Esophagus squamous epithelium (tissue), 4 donors: Measurements from ENCODE around the gene TEC.

Source experiments
- POLR2A ChIP-seq, 4 donors: fragments of 450-650 bp; IDR thresholded peaks; one replicate each; pipeline ENCODE4 v1.6.1; 2017; ENCODE audit warnings: antibody characterized with exemption in 4 of 4, mild to moderate bottlenecking in 4 of 4, moderate library complexity in 3 of 4
- TF ChIP-seq, protein P1 (sequence below), 6 experiments: fragments of 450-650 bp in 4 of 6; fragments of 200-600 bp in 2 of 6; sonication (generic) in 2 of 6; IDR thresholded peaks; one replicate each; pipeline ENCODE4 v1.5.1; 2016 to 2019; ENCODE audit warnings: antibody characterized with exemption in 6 of 6, mild to moderate bottlenecking in 4 of 6, moderate library complexity in 4 of 6

DNA sequence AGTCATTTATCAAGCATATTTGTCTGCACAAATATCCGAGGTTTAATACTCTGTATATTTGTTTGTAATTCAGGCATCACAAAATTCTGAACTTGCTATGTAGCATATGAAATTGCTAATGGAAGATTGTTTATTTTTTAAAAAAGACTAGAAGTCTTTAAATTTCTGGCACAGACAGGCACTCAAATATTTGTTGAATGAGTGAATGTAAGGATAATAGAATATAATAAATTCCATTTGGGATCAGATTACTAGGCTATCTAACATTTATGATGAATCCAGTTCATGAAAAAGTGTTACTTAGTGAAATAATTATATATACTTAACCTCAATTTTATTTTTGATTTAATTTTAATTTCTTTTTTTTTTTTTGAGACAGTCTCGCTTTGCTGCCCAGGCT lies 30.4 kb upstream of the TEC start:
- TF ChIP-seq, protein P1, sequence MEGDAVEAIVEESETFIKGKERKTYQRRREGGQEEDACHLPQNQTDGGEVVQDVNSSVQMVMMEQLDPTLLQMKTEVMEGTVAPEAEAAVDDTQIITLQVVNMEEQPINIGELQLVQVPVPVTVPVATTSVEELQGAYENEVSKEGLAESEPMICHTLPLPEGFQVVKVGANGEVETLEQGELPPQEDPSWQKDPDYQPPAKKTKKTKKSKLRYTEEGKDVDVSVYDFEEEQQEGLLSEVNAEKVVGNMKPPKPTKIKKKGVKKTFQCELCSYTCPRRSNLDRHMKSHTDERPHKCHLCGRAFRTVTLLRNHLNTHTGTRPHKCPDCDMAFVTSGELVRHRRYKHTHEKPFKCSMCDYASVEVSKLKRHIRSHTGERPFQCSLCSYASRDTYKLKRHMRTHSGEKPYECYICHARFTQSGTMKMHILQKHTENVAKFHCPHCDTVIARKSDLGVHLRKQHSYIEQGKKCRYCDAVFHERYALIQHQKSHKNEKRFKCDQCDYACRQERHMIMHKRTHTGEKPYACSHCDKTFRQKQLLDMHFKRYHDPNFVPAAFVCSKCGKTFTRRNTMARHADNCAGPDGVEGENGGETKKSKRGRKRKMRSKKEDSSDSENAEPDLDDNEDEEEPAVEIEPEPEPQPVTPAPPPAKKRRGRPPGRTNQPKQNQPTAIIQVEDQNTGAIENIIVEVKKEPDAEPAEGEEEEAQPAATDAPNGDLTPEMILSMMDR (IDR thresholded peaks at IDR 0.05): no peak
- no peak for TF ChIP-seq POLR2A (IDR thresholded peaks at IDR 0.05)
